H9 (cell line): ENCODE data around the gene NTSR1. TPM values are rescaled to one million over a fixed set of nuclear protein-coding genes. Genes with fewer than 3 reads are reported as not detected.

ENCODE experiments used
- DNase-seq: peaks from one replicate; pipeline ENCODE4 v3.0.0-alpha.2; 2017
- H2AFZ ChIP-seq: one replicate; pipeline ENCODE4 v1.6.1; 2013; ENCODE audit warnings: mild to moderate bottlenecking, low read length, control low read depth, moderate library complexity
- H2AK5ac ChIP-seq: 2 replicates; pipeline ENCODE4 v1.6.1; 2013; ENCODE audit warnings: low read length, control low read depth, mixed read lengths; ENCODE audit not compliant: insufficient read length
- H2BK120ac ChIP-seq: one replicate; pipeline ENCODE4 v1.6.1; 2013; ENCODE audit warnings: low read depth, mild to moderate bottlenecking, low read length, control low read depth, inconsistent platforms; ENCODE audit not compliant: poor library complexity, severe bottlenecking
- H2BK12ac ChIP-seq: 2 replicates; pipeline ENCODE4 v1.6.1; 2013; ENCODE audit warnings: low read length, control low read depth, mixed read lengths, low read depth; ENCODE audit not compliant: insufficient read length
- H2BK15ac ChIP-seq: 2 replicates; pipeline ENCODE4 v1.6.1; 2013; ENCODE audit warnings: low read depth, low read length, control low read depth
- H2BK20ac ChIP-seq: one replicate; pipeline ENCODE4 v1.6.1; 2013; ENCODE audit warnings: low read depth, mild to moderate bottlenecking, low read length, control low read depth, inconsistent platforms; ENCODE audit not compliant: poor library complexity, severe bottlenecking
- H2BK5ac ChIP-seq: 2 replicates; pipeline ENCODE4 v1.6.1; 2013; ENCODE audit warnings: low read length, control low read depth, mixed read lengths; ENCODE audit not compliant: insufficient read length
- H3K14ac ChIP-seq: 2 replicates; pipeline ENCODE4 v1.6.1; 2013; ENCODE audit warnings: low read length, control low read depth; ENCODE audit not compliant: insufficient read depth
- H3K18ac ChIP-seq: 2 replicates; pipeline ENCODE4 v1.6.1; 2013; ENCODE audit warnings: low read depth, mild to moderate bottlenecking, mixed read lengths, low read length, control low read depth; ENCODE audit not compliant: insufficient read length
- H3K23ac ChIP-seq: 2 replicates; pipeline ENCODE4 v1.6.1; 2013; ENCODE audit warnings: low read length, control low read depth, mixed read lengths, low read depth; ENCODE audit not compliant: insufficient read length
- H3K23me2 ChIP-seq: 2 replicates; pipeline ENCODE4 v1.6.1; 2013; ENCODE audit warnings: low read depth, mild to moderate bottlenecking, mixed read lengths, low read length, control low read depth; ENCODE audit not compliant: insufficient read length, poor library complexity, severe bottlenecking
- H3K27ac ChIP-seq: 2 replicates; pipeline ENCODE4 v1.5.1; 2013; ENCODE audit warnings: low read length, control low read depth, mixed read lengths, low read depth; ENCODE audit not compliant: insufficient read length
- H3K27me3 ChIP-seq: 2 replicates; pipeline ENCODE4 v1.6.1; 2013; ENCODE audit warnings: low read length, control low read depth, inconsistent platforms; ENCODE audit not compliant: insufficient read depth
- H3K4ac ChIP-seq: 2 replicates; pipeline ENCODE4 v1.6.1; 2013; ENCODE audit warnings: low read depth, mild to moderate bottlenecking, control low read depth, inconsistent platforms, low read length, moderate library complexity
- H3K4me1 ChIP-seq: 2 replicates; pipeline ENCODE4 v1.6.1; 2013; ENCODE audit warnings: low read length, control low read depth, inconsistent platforms; ENCODE audit not compliant: insufficient read depth
- H3K4me2 ChIP-seq: 2 replicates; pipeline ENCODE4 v1.6.1; 2013; ENCODE audit warnings: low read length, control low read depth, mixed read lengths; ENCODE audit not compliant: insufficient read length, insufficient read depth
- H3K56ac ChIP-seq: 2 replicates; pipeline ENCODE4 v1.6.1; 2013; ENCODE audit warnings: low read depth, mild to moderate bottlenecking, mixed read lengths, low read length, control low read depth; ENCODE audit not compliant: insufficient read length
- H3K79me1 ChIP-seq: 2 replicates; pipeline ENCODE4 v1.6.1; 2013; ENCODE audit warnings: low read depth, mild to moderate bottlenecking, moderate library complexity, low read length, control low read depth, inconsistent platforms; ENCODE audit not compliant: insufficient read depth, poor library complexity, severe bottlenecking
- H3K79me2 ChIP-seq: 2 replicates; pipeline ENCODE4 v1.6.1; 2013; ENCODE audit warnings: low read length, control low read depth, inconsistent platforms; ENCODE audit not compliant: insufficient read depth
- H3K9ac ChIP-seq: 2 replicates; pipeline ENCODE4 v1.6.1; 2013; ENCODE audit warnings: low read length, control low read depth, mixed read lengths; ENCODE audit not compliant: insufficient read length; ENCODE audit errors: extremely low read depth
- H3K9me3 ChIP-seq: one replicate; pipeline ENCODE4 v1.6.1; 2013; ENCODE audit warnings: low read depth, low read length, inconsistent platforms; ENCODE audit not compliant: control insufficient read depth
- H3T11ph ChIP-seq: one replicate; pipeline ENCODE4 v1.6.1; 2013; ENCODE audit warnings: mild to moderate bottlenecking, low read length, control low read depth, inconsistent platforms
- H4K20me1 ChIP-seq: one replicate; pipeline ENCODE4 v1.6.1; 2013; ENCODE audit not compliant: control insufficient read depth, insufficient read length, insufficient read depth
- H4K5ac ChIP-seq: 2 replicates; pipeline ENCODE4 v1.6.1; 2013; ENCODE audit warnings: low read depth, mild to moderate bottlenecking, mixed read lengths, low read length, control low read depth; ENCODE audit not compliant: insufficient read length
- H4K8ac ChIP-seq: replicated peaks from 2 replicates; pipeline ENCODE4 v1.6.1; 2013; ENCODE audit warnings: low read length, control low read depth, mixed read lengths, low read depth; ENCODE audit not compliant: insufficient read length
- H4K91ac ChIP-seq: 2 replicates; pipeline ENCODE4 v1.6.1; 2013; ENCODE audit warnings: low read depth, mild to moderate bottlenecking, moderate library complexity, mixed read lengths, low read length, control low read depth; ENCODE audit not compliant: insufficient read length
- H3K27ac Mint-ChIP-seq, 3 experiments: 2 replicates in 2 of 3; 3 replicates in 1 of 3; pipeline ENCODE4 v1.8.0; 2020 to 2021; ENCODE audit warnings: mixed read lengths in 3 of 3, mild to moderate bottlenecking in 1 of 3, moderate library complexity in 1 of 3
- H3K27me3 Mint-ChIP-seq: 2 replicates; pipeline ENCODE4 v1.8.0; 2021; ENCODE audit warnings: low read depth, mild to moderate bottlenecking, moderate library complexity, mixed read lengths
- H3K36me3 Mint-ChIP-seq, 3 experiments: 2 replicates in 2 of 3; 3 replicates in 1 of 3; pipeline ENCODE4 v1.8.0; 2020 to 2021; ENCODE audit warnings: low read depth in 3 of 3, mixed read lengths in 3 of 3; ENCODE audit not compliant: insufficient read depth in 1 of 3
- H3K4me1 Mint-ChIP-seq, 2 experiments: 2 replicates each; pipeline ENCODE4 v1.8.0; 2020; ENCODE audit warnings: mixed read lengths in 2 of 2
- H3K4me3 Mint-ChIP-seq, 2 experiments: 2 replicates in 1 of 2; 3 replicates in 1 of 2; pipeline ENCODE4 v1.8.0; 2020 to 2021; ENCODE audit warnings: mild to moderate bottlenecking in 2 of 2, mixed read lengths in 2 of 2, moderate library complexity in 1 of 2
- H3K9me3 Mint-ChIP-seq, 2 experiments: 2 replicates in 1 of 2; 3 replicates in 1 of 2; pipeline ENCODE4 v1.8.0; 2020; ENCODE audit warnings: mild to moderate bottlenecking in 2 of 2, mixed read lengths in 2 of 2, moderate library complexity in 1 of 2
- WGBS: extraction: QIAGEN DNeasy Blood & Tissue Kit; methylation state at CpG from one replicate; pipeline ENCODE4 v1.1.7; 2013; ENCODE audit warnings: missing lambda C conversion rate, low lambda C conversion rate, mixed read lengths; ENCODE audit not compliant: insufficient read length; ENCODE audit errors: extremely low coverage; 5-methylcytosine and 5-hydroxymethylcytosine counted together
- total RNA-seq: library from RNA; stranded (reverse); gene quantifications from 2 replicates; pipeline ENCODE4 v1.2.1, GENCODE V29; 2021
- TF ChIP-seq, protein P1 (sequence below): fragments of 200-600 bp; sonication (generic); conservative IDR thresholded peaks from 3 replicates; pipeline ENCODE4 v1.8.0; 2021; ENCODE audit warnings: antibody characterized with exemption, mild to moderate bottlenecking

NTSR1 gene
- total RNA-seq, 1 experiment from 2014 or later = 0.11 TPM

DNA sequence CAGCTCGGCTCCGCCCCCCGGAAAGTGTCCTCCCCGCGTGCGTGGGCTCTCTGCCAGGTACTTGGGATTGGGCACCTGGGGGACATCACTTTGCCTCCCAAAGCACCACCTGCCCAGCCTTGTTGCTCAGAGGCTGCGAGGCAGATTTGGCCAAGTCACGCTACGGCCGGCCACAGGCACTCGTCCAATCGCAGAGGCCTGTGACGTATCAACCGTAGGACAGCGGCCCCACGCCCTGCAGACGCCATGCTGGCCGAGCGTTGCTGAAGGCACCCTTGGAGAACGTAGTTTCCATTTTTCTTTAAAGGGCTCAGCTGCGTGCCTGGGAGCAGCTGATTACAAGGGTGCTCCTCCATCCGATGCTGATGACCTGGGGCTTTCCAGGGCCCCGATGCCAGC, 3.1 kb downstream of the NTSR1 start:
- Histone ChIP-seq H3K79me1 (no peaks in the 10 kb centered on the region), H3K23ac (no peak overlapping the region), H3T11ph (no peak overlapping the region), H4K8ac (no peak overlapping the region), H2BK20ac (no peak overlapping the region), H3K18ac (no peak overlapping the region), H4K5ac (no peak overlapping the region), H2BK5ac (no peak overlapping the region), H4K91ac (no peak overlapping the region), H2BK12ac (no peak overlapping the region), H3K23me2 (peaks cover 15% of the 10 kb centered on the region), H3K56ac (no peak overlapping the region), H3K27ac (no peak overlapping the region), H2BK120ac (no peak overlapping the region), H3K14ac (no peak overlapping the region), H3K4ac (no peak overlapping the region), H2BK15ac (no peak overlapping the region), H4K20me1 (peaks cover 6% of the 10 kb centered on the region), H3K79me2 (no peaks in the 10 kb centered on the region), H3K4me1 (no peaks in the 10 kb centered on the region), H2AFZ (no peak overlapping the region), H3K9ac (no peak overlapping the region), H2AK5ac (no peak overlapping the region), H3K27me3 (peaks cover 12% of the 10 kb centered on the region; the same call in 1 of the 2 replicates), H3K9me3 (no peaks in the 10 kb centered on the region), H3K4me2 (no peak overlapping the region)
- no peak overlapping the region for H3K27ac Mint-ChIP-seq
- peaks cover 0 to 2% of the 10 kb centered on the region in 2 experiments; a peak in 1 of 5 replicates for H3K9me3 Mint-ChIP-seq
- H3K27me3 Mint-ChIP-seq = peaks cover 87% of the 10 kb centered on the region
- WGBS = no CpG with 5 or more reads among the region's 23 CpGs
- no peak overlapping the region for H3K4me3 Mint-ChIP-seq
- TF ChIP-seq, protein P1, sequence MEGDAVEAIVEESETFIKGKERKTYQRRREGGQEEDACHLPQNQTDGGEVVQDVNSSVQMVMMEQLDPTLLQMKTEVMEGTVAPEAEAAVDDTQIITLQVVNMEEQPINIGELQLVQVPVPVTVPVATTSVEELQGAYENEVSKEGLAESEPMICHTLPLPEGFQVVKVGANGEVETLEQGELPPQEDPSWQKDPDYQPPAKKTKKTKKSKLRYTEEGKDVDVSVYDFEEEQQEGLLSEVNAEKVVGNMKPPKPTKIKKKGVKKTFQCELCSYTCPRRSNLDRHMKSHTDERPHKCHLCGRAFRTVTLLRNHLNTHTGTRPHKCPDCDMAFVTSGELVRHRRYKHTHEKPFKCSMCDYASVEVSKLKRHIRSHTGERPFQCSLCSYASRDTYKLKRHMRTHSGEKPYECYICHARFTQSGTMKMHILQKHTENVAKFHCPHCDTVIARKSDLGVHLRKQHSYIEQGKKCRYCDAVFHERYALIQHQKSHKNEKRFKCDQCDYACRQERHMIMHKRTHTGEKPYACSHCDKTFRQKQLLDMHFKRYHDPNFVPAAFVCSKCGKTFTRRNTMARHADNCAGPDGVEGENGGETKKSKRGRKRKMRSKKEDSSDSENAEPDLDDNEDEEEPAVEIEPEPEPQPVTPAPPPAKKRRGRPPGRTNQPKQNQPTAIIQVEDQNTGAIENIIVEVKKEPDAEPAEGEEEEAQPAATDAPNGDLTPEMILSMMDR = no peak
- H3K36me3 Mint-ChIP-seq = no peaks in the 10 kb centered on the region
- peaks cover 5 to 16% of the 10 kb centered on the region in 2 experiments for H3K4me1 Mint-ChIP-seq
- no peak for DNase-seq
